Endothelial cell of umbilical vein (primary cell): ENCODE data around the gene ZC3H15. TPM values are rescaled to one million over a fixed set of nuclear protein-coding genes. Genes with fewer than 3 reads are reported as not detected.

Experiments used
- BruUV-seq: library from RNA; stranded (reverse); fragments of 400-500 nt; replicated peaks from 2 replicates; lab custom pipeline; 2021; lab: Mats Ljungman, UMichigan
- CTCF ChIA-PET: fragments of 300-600, 350-600 bp; sonication (Branson Sonifier 250); formaldehyde crosslinking; loops from one replicate; lab custom pipeline; 2021; ENCODE audit warnings: antibody characterized with exemption, inconsistent platforms; lab: Charles Lee
- POLR2A ChIA-PET: fragments of 300-600, 350-600 bp; sonication (Branson Sonifier 250); formaldehyde crosslinking; loops from one replicate; lab custom pipeline; 2021; ENCODE audit warnings: antibody characterized with exemption, inconsistent platforms; lab: Charles Lee
- DNase-seq: peaks from one replicate; pipeline ENCODE4 v3.0.0-alpha.2; 2011; ENCODE audit warnings: low read depth, low spot score
- FAIRE-seq: peaks from 2 replicates; lab custom pipeline; 2011; peaks lifted over from hg19 to GRCh38; lab: Jason Lieb, UNC
- H2AFZ ChIP-seq: 2 replicates; pipeline ENCODE4 v1.6.0; 2012; ENCODE audit warnings: low read depth, low read length, control low read depth, inconsistent platforms
- H3K27ac ChIP-seq: 2 replicates; pipeline ENCODE4 v1.5.1; 2011; ENCODE audit warnings: low read depth, mild to moderate bottlenecking, control low read depth, low read length, moderate library complexity; ENCODE audit not compliant: insufficient read depth
- H3K27me3 ChIP-seq, 2 experiments: 2 replicates each; pipeline versions ENCODE4 v1.6.0 to v1.6.1; 2011; ENCODE audit warnings: low read length in 2 of 2, mixed read lengths in 1 of 2; ENCODE audit not compliant: control insufficient read depth in 2 of 2, insufficient read depth in 2 of 2
- H3K36me3 ChIP-seq, 2 experiments: 2 replicates in 1 of 2; 3 replicates in 1 of 2; pipeline ENCODE4 v1.5.1; 2011; ENCODE audit warnings: low read length in 2 of 2, mild to moderate bottlenecking in 1 of 2, moderate library complexity in 1 of 2; ENCODE audit not compliant: control insufficient read depth in 2 of 2, insufficient read depth in 2 of 2; ENCODE audit errors: extremely low read depth in 1 of 2
- H3K4me1 ChIP-seq: 3 replicates; pipeline ENCODE4 v1.5.1; 2011; ENCODE audit warnings: mild to moderate bottlenecking, low read length; ENCODE audit not compliant: control insufficient read depth, insufficient read depth; ENCODE audit errors: extremely low read depth
- H3K4me2 ChIP-seq: 2 replicates; pipeline ENCODE4 v1.6.1; 2011; ENCODE audit warnings: low read length, control low read depth, mixed read lengths; ENCODE audit not compliant: insufficient read depth
- H3K4me3 ChIP-seq, 3 experiments: fragments of 200-600 bp in 1 of 3; sonication (generic), shearing (Covaris generic) in 1 of 3; replicated peaks in 1 of 3; 2 replicates each; pipeline ENCODE4 v1.5.1; 2011 to 2016; ENCODE audit warnings: control low read depth in 3 of 3, low read length in 3 of 3, mild to moderate bottlenecking in 2 of 3, inconsistent platforms in 1 of 3, low read depth in 1 of 3, moderate library complexity in 1 of 3; ENCODE audit not compliant: insufficient read depth in 1 of 3
- H3K79me2 ChIP-seq: 2 replicates; pipeline ENCODE4 v1.6.0; 2012; ENCODE audit warnings: low read length, inconsistent platforms; ENCODE audit not compliant: control insufficient read depth, insufficient read depth
- H3K9ac ChIP-seq: replicated peaks from 2 replicates; pipeline ENCODE3; 2011; ENCODE audit warnings: low read length, control low read depth; ENCODE audit not compliant: insufficient read depth; ENCODE audit errors: extremely low read depth
- H3K9me1 ChIP-seq: replicated peaks from 3 replicates; pipeline ENCODE4 v1.6.0; 2011; ENCODE audit warnings: mild to moderate bottlenecking, low read length; ENCODE audit not compliant: control insufficient read depth, insufficient read depth; ENCODE audit errors: extremely low read depth
- H3K9me3 ChIP-seq: replicated peaks from 2 replicates; pipeline ENCODE4 v1.5.1; 2012; ENCODE audit warnings: low read length, inconsistent platforms; ENCODE audit not compliant: control insufficient read depth, insufficient read depth
- H4K20me1 ChIP-seq: replicated peaks from 2 replicates; pipeline ENCODE3; 2011; ENCODE audit warnings: mild to moderate bottlenecking, low read length; ENCODE audit not compliant: control insufficient read depth, insufficient read depth; ENCODE audit errors: extremely low read depth
- FOS ChIP-seq: IDR thresholded peaks from 2 replicates; pipeline ENCODE4 v1.6.1; 2011; ENCODE audit warnings: mild to moderate bottlenecking, low read length, moderate library complexity, borderline replicate concordance; ENCODE audit not compliant: insufficient read depth
- GATA2 ChIP-seq: IDR thresholded peaks from 2 replicates; pipeline ENCODE4 v1.7.0; 2011; ENCODE audit warnings: low read depth, mild to moderate bottlenecking, moderate library complexity, mixed read lengths, low read length; ENCODE audit not compliant: insufficient read length, insufficient read depth
- JUN ChIP-seq: IDR thresholded peaks from 2 replicates; pipeline ENCODE4 v1.6.1; 2011; ENCODE audit warnings: borderline replicate concordance, low read depth; ENCODE audit not compliant: insufficient read length, insufficient read depth
- dilution Hi-C: fragments of 300-500 bp; cut with MboI; formaldehyde crosslinking; loops from one replicate; pipeline ENCODE4 v1.15.0; 2019; ENCODE audit warnings: low sequenced_read_pairs; ENCODE audit not compliant: extremely low pct_ligation_motif_present
- intact Hi-C: fragments of 100-400 bp; cut with micrococcal nuclease; formaldehyde crosslinking; loops from one replicate; pipeline ENCODE4 v1.10.0; 2022
- polyA plus RNA-seq, 4 experiments: library from polyadenylated mRNA; depleted of rRNA in 3 of 4; stranded (reverse) in 3 of 4; unstranded in 1 of 4; fragments of >200 nt; gene quantifications; 2 replicates each; pipeline versions ENCODE4 v1.2.1 to v1.2.3, GENCODE V29; 2011 to 2012; ENCODE audit warnings: missing spikeins in 1 of 4
- total RNA-seq: library from RNA; stranded (reverse); gene quantifications from 2 replicates; pipeline ENCODE4 v1.2.3, GENCODE V29; 2021

Gene ZC3H15
- total and polyA plus RNA-seq, 2 donors (not counting 3 experiments of a cell fraction or from before 2014, with no cell fraction given): 24.1 to 65.1 TPM

DNA sequence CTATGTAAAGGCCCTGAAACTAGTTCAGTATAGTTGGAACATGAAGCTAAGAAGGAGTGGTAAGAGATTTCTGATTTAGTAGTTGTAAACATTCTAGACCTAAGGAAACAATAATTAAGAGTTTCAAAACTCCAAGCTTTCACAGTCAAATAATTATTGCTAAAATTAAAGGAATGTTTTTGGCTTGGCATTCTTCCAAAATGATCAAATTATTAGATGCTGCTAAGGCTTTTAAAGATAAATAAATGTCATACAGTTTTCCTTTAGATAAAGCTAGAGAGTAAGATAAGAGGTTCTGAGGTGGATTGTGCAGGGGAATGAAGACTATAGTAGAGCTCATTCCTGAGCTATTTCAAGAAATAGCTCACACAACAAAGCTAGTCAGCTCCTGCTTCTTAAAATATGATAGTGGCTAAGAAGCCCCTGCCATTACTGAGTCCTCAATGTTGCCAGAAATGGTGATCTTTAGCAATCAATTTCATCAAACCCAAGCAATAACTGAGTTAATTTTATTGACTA, 45.3 kb downstream of the ZC3H15 start:
- CTCF ChIA-PET: interaction anchor here (1.0 to 2.6 kb wide), 6 partner anchors 8 to 110 kb away, joined by 3 to 11 read pairs (median 4); no protein-coding TSS in a partner anchor
- no peaks in the 10 kb centered on the region for H3K79me2 ChIP-seq
- DNase-seq (peak; percentile 20), FAIRE-seq (no peak)
- H3K9me1 ChIP-seq: no peaks in the 10 kb centered on the region
- POLR2A ChIA-PET: no interaction called here
- no peaks in the 10 kb centered on the region for H3K36me3 ChIP-seq
- no peaks in the 10 kb centered on the region for H3K9me3 ChIP-seq
- BruUV-seq: no TSS peak
- H4K20me1 ChIP-seq: no peaks in the 10 kb centered on the region
- dilution Hi-C loops (no loop called here), intact Hi-C loops (no loop called here)
- H2AFZ ChIP-seq: no peak overlapping the region
- H3K9ac ChIP-seq: no peak overlapping the region
- H3K4me3 ChIP-seq: no peak overlapping the region
- H3K27me3 ChIP-seq: no peaks in the 10 kb centered on the region
- peaks cover 19% of the 10 kb centered on the region for H3K4me1 ChIP-seq
- H3K4me2 ChIP-seq: no peak overlapping the region
- TF ChIP-seq GATA2: no peak
- no peak overlapping the region for H3K27ac ChIP-seq

DNA sequence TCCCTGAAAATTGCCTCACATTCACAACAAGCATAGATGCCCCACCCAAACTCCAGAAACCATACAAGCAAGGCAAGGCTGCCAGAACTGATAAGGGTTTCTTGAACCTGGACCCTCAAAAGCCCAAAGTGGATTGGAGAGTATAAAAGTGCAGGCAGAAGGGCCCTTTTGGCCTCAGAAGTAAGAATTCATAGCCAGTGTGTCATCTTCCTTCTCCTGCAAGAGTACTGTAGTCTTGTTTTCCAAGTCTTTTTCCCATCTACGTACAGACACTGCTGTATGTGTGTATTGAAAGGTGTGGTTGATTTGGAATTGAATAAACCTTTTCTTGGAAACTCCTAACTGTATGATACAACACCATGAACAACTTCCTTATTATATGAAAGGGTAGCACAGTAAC, 46.8 kb downstream of the ZC3H15 start:
- intact Hi-C loops: loop anchor here (1.0 to 2.0 kb wide), 2 partner anchors 8 to 58 kb away; partner anchors contain the start of gene ITGAV
- TF ChIP-seq JUN (no peak), GATA2 (peak; percentile 46), FOS (peak; percentile 36)
- peak overlapping the region; percentile 69 for H3K27ac ChIP-seq
- no peaks in the 10 kb centered on the region for H3K9me1 ChIP-seq
- BruUV-seq: no TSS peak
- peak overlapping the region; percentile 31 for H2AFZ ChIP-seq
- peak; percentile 76 for DNase-seq
- CTCF ChIA-PET: interaction anchor here (1.0 to 1.8 kb wide), 2 partner anchors 11 to 108 kb away, joined by 3 to 5 read pairs; no protein-coding TSS in a partner anchor
- peak overlapping the region; percentile 61 for H3K4me2 ChIP-seq
- peak; percentile 87 for FAIRE-seq
- no peaks in the 10 kb centered on the region for H3K9me3 ChIP-seq
- dilution Hi-C loops: no loop called here
- POLR2A ChIA-PET: no interaction called here
- no peak overlapping the region for H3K4me3 ChIP-seq
- no peaks in the 10 kb centered on the region for H3K79me2 ChIP-seq
- H3K27me3 ChIP-seq: no peaks in the 10 kb centered on the region
- H4K20me1 ChIP-seq: no peaks in the 10 kb centered on the region
- H3K9ac ChIP-seq: no peak overlapping the region
- peaks cover 19% of the 10 kb centered on the region for H3K4me1 ChIP-seq
- no peaks in the 10 kb centered on the region for H3K36me3 ChIP-seq
